ENCODE data around the gene BANF1.

Gene BANF1

DNA sequence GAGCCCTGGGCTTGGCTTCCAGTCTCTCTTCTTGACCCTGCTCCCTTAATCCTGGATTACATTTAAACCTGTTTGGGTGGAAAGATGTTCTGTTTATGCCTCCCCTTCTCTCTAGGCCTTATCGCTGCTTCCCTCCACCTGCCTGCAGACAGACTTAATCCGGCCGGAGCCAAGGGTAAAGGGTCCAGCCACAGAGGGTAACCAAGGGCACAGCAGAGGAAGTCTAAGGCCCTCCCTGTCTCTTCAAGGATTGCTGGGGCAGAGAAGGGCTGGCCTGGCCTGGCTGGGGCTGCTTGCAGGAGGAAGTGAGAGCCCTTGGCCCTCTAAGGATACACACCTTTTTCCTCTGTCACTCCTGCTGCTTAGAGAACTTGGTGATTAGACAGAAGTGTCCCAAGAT, 44.6 kb downstream of the BANF1 start:
- DNase-seq (no peak), ATAC-seq (ENCODE audit: insufficient read depth, low read depth) (no peak)
- Histone ChIP-seq H3K4me2 (ENCODE audit: insufficient read depth, low read length) (no peak overlapping the region), H3K9me3 (ENCODE audit: insufficient read depth, low read length, severe bottlenecking) (no peaks in the 10 kb centered on the region), H3K36me3 (ENCODE audit: insufficient read depth, low read length) (no peaks in the 10 kb centered on the region), H3K9ac (ENCODE audit: low read depth, low read length) (no peak overlapping the region), H3K4me3 (ENCODE audit: low read depth in 1 of 2, low read length in 2 of 2) (no peak overlapping the region), H3K27me3 (ENCODE audit: insufficient read depth, low read length, poor library complexity) (no peaks in the 10 kb centered on the region), H4K20me1 (ENCODE audit: insufficient read depth, low read length) (no peaks in the 10 kb centered on the region), H3K27ac (ENCODE audit: low read length) (no peak overlapping the region), H2AFZ (ENCODE audit: low read depth, low read length) (no peak overlapping the region), H3K79me2 (ENCODE audit: insufficient read depth, low read length) (no peaks in the 10 kb centered on the region), H3K4me1 (ENCODE audit: insufficient read depth, low read length) (peaks cover 25% of the 10 kb centered on the region)
- TF ChIP-seq EZH2 (IDR thresholded peaks at IDR 0.05; ENCODE audit: borderline replicate concordance, low read depth, low read length, severe bottlenecking), result no peak
- TF ChIP-seq, protein P1, sequence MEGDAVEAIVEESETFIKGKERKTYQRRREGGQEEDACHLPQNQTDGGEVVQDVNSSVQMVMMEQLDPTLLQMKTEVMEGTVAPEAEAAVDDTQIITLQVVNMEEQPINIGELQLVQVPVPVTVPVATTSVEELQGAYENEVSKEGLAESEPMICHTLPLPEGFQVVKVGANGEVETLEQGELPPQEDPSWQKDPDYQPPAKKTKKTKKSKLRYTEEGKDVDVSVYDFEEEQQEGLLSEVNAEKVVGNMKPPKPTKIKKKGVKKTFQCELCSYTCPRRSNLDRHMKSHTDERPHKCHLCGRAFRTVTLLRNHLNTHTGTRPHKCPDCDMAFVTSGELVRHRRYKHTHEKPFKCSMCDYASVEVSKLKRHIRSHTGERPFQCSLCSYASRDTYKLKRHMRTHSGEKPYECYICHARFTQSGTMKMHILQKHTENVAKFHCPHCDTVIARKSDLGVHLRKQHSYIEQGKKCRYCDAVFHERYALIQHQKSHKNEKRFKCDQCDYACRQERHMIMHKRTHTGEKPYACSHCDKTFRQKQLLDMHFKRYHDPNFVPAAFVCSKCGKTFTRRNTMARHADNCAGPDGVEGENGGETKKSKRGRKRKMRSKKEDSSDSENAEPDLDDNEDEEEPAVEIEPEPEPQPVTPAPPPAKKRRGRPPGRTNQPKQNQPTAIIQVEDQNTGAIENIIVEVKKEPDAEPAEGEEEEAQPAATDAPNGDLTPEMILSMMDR (IDR thresholded peaks at IDR 0.05; ENCODE audit: borderline replicate concordance, extremely low read depth, low read length, poor library complexity, severe bottlenecking), result no peak

DNA sequence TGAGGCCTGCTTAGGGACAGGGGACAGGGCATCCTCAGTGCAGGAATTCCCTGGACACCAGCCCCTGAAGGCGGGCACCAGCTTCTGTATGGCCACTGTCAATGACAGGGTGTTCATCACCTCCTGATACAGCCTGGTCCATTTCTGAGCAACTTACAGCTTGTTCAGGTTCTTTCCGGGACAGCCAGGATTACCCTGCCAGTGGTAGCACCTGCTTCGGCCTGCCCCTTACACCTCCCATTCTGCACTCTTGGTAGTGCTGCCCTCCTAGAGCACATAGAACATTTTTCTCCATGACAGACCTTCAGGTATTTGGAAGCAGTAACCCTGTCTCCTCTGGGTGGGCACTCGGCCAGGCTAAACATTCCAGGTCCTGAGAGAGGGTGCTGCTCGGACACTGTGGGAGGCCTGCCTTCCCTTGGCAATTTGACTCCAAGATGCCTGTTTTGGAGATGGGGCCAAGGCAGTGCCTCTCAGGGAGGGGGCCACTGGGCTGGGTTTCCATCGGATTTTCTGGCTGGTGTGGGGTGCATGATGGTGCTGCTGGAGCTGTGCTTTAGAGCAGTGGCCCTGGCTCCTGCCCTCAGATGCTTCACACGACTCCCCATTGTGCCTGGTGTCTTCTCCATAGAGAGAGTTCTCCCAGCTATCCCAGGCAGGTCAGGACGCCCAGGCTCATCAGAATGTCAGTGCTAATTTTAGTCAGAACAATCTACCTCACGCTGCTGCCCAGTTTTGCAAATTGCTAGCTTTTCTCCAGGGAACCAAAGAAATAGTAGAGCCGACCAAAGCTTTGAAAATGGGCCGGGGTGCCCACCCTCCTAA, 45.5 kb downstream of the BANF1 start:
- H3K27ac ChIP-seq (ENCODE audit: low read length), result no peak overlapping the region
- H3K9me3 ChIP-seq (ENCODE audit: insufficient read depth, low read length, severe bottlenecking), result no peaks in the 10 kb centered on the region
- TF ChIP-seq, protein P1 (IDR thresholded peaks at IDR 0.05; ENCODE audit: borderline replicate concordance, extremely low read depth, low read length, poor library complexity, severe bottlenecking), result no peak
- no peak for TF ChIP-seq EZH2 (IDR thresholded peaks at IDR 0.05; ENCODE audit: borderline replicate concordance, low read depth, low read length, severe bottlenecking)
- DNase-seq (no peak), ATAC-seq (ENCODE audit: insufficient read depth, low read depth) (no peak)
- H3K27me3 ChIP-seq (ENCODE audit: insufficient read depth, low read length, poor library complexity), result no peaks in the 10 kb centered on the region
- H4K20me1 ChIP-seq (ENCODE audit: insufficient read depth, low read length), result 0 out of 2 replicates have a peak, but pooled peaks cover 1% of the 10 kb centered on the region
- peaks cover 6% of the 10 kb centered on the region for H3K79me2 ChIP-seq (ENCODE audit: insufficient read depth, low read length)
- no peak overlapping the region for H3K9ac ChIP-seq (ENCODE audit: low read depth, low read length)
- no peak overlapping the region for H2AFZ ChIP-seq (ENCODE audit: low read depth, low read length)
- H3K4me1 ChIP-seq (ENCODE audit: insufficient read depth, low read length), result peaks cover 25% of the 10 kb centered on the region
- no peak overlapping the region for H3K4me2 ChIP-seq (ENCODE audit: insufficient read depth, low read length)
- H3K36me3 ChIP-seq (ENCODE audit: insufficient read depth, low read length), result peaks cover 5% of the 10 kb centered on the region; the same call in 1 of the 2 replicates
- no peak overlapping the region for H3K4me3 ChIP-seq (ENCODE audit: low read depth in 1 of 2, low read length in 2 of 2)

DNA sequence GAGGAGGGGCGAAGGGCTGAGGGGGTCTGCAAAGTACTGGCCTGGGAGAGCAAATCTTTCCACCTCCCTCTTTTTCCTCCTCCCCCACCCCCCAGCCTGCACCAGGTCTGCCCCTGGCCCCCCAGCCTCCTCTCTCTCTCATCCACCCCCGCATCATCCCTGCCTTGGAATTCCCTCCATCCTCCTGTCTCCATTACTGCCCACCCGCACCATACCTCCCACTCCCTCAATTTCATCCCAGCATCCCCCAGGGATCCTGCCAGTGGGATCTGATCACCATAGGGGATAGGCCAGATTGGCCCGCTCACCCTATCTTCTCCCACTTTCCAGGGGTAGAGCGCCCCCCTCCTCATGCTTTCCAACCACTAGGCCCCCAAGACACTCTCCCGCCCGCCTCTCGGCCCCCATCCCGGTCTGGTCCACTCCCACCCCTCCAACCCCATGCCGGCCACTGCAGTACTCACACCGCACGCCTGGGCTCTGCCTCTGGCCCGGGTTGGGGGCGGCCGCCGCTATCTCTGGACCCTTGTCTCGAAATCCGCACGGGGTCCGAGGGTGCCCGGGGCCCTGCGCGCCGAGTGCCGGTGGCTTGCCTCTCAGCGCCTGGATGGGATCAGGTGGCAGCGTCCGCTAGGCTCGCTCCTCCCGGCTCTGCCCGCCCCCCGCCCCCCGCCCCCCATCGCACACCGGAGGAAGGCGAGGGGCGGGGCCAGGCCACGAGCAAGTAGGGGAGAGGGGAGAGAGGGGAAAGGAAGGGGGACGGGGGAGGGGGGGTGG, 46.4 kb downstream of the BANF1 start, which contains the start of gene GAL3ST3:
Gene GAL3ST3, minus strand, starts transcription at position 615 of the 777 bp plus-strand sequence. CDS start 3,746 bp downstream, outside the sequence.
- TF ChIP-seq, protein P1 (IDR thresholded peaks at IDR 0.05; ENCODE audit: borderline replicate concordance, extremely low read depth, low read length, poor library complexity, severe bottlenecking), result no peak
- TF ChIP-seq EZH2 (IDR thresholded peaks at IDR 0.05; ENCODE audit: borderline replicate concordance, low read depth, low read length, severe bottlenecking), result no peak
- H3K36me3 ChIP-seq (ENCODE audit: insufficient read depth, low read length), result peaks cover 14% of the 10 kb centered on the region
- no peak for DNase-seq
- H3K27ac ChIP-seq (ENCODE audit: low read length), result no peak within 1 kb of the TSS
- no peak within 1 kb of the TSS for H3K9ac ChIP-seq (ENCODE audit: low read depth, low read length)
- H3K4me1 ChIP-seq (ENCODE audit: insufficient read depth, low read length), result peaks cover 34% of the 10 kb centered on the region
- H3K4me3 ChIP-seq (ENCODE audit: low read depth in 1 of 2, low read length in 2 of 2), result no peak within 1 kb of the TSS
- peaks cover 10% of the 10 kb centered on the region; the same call in 1 of the 2 replicates for H4K20me1 ChIP-seq (ENCODE audit: insufficient read depth, low read length)
- H3K79me2 ChIP-seq (ENCODE audit: insufficient read depth, low read length), result peaks cover 16% of the 10 kb centered on the region
- H2AFZ ChIP-seq (ENCODE audit: low read depth, low read length), result peak within 1 kb of the TSS; percentile 6; the same call in 1 of the 2 replicates
- no peak for ATAC-seq (ENCODE audit: insufficient read depth, low read depth)
- H3K4me2 ChIP-seq (ENCODE audit: insufficient read depth, low read length), result no peak within 1 kb of the TSS
- H3K9me3 ChIP-seq (ENCODE audit: insufficient read depth, low read length, severe bottlenecking), result no peaks in the 10 kb centered on the region
- H3K27me3 ChIP-seq (ENCODE audit: insufficient read depth, low read length, poor library complexity), result no peaks in the 10 kb centered on the region
